Pulmonary artery endothelial cell (primary cell): ENCODE measurements around the gene OTP. TPM values are rescaled to one million over a fixed set of nuclear protein-coding genes. Genes with fewer than 3 reads are reported as not detected.

Experiments
- DNase-seq: peaks from one replicate; pipeline ENCODE4 v3.0.0-alpha.2; 2011; ENCODE audit warnings: low read depth, low spot score
- total RNA-seq: library from RNA; depleted of rRNA; stranded (reverse); fragments of >200 nt; gene quantifications from 2 replicates; pipeline ENCODE4 v1.2.3, GENCODE V29; 2014

Gene OTP
- total RNA-seq, 1 donor from 2014 or later = not detected

DNA sequence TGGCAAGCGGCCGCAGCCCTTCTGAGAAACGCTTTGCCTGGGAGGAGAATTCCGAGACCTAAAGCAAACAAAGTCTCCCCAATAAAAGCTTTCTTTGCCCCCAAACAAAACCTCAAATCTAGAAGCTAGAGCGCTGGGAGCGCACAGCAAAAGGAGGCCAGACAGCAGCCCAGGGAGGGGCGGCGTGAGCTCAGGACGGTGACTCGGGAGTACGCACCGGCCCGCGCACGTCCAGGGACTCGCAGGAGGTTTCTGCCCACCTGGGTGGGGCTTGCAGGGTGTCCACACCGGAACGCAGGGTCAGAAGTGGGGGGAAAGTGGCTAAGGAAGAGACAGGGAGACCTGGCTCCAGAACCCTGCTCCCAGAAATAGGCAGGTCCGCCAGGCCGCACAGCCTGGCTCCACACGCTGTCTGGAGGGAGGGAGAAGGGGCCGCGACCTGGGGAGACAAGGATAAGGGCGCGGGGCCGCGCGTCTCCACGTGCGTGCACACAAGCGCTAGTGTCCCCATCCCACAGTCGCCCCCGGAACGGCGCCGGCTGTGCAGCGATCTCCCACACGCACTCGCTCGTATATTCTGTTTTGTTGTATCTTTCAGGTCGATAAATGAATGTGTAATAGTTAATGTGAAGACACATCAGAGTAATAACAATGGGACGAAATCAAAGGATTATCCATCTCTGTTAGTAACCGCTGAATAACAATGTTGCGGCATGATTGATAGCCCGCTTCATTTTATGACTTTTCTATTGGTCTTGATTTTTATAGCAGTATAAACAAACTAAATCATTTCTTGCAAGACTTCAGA lies 2.3 kb upstream of the OTP start:
- no peak for DNase-seq

DNA sequence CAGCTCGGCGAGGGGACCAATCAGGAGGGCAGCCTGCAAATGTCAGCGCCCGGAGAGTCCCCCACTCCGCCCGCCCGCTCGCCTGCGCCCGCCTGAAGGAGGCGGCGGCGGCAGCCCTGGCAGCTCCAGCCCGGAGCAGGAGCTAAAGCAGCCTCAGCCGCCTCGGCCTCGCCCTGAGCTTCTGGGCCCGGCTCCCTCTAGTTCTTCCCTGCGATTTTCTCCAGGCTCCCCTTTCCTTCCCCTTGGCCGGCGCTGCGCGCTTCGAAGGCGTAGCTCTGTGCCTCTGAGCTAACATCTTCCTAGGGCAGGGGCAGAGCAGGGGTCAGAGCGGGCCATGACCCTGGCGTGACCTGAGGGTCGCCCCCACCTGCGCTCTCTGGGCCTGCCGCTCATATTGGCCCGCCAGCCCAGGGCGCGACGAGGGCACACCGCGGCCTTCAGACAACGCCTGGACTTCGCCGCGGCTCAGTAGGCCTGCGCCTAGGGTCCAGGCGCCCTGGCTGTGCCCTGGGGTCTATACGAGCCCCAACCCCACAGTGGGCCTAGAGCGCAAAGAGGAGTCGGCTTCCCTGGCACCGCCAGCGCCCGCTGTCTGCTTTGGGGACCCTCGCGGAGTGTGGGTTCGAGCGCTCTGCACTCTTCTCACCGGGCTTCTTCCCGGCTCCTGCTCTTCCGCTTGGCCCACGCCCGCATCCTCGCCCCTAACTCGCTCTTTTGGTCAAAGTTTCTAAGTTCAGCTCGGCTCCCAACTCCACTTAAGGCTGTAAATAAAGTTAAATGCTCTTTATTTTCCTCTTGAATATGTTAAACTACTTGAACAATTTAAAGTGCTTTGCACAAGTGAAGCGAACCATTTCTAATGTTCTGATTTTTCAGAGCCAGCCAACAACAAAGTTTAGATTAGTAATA lies 504 bp upstream of the OTP start:
- DNase-seq = no peak

DNA sequence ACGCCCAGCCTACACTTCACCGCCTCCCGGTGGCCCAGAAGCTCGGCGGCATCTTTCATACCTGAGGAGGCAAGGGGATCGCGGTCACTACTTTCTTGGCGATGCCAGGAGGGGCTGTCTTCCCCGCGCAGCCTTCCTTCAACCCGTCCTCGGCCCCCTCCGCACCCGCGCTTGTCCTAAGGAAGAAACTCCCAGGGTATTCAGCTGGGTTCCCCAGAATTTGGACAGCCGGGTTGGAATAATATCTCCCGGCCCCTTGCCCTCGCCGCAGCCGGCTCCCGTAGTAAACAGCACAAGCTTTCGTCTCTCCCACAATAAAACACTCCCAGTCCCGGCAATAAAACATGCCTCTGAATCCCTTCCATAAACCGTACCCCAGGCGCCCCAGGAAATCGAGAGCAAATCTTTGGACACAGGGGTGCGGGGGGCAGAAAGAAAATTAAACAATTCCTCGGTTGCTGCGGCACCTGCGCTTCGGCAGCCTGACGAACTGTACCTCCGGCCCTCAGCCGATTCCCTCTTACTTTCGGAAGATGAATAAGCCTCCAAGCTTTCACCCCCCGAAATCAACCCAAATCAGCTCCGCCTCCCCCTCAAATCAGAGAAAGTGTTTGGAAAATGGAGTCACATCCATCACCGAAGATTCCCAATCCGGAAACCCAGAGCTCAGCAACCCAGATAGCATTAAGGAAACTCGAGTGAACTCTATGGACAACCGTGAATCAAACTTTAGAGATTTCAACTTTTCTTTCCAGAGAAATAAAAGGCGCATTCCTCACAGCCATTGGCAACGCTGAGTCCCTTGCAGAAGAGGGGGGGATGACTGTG lies 1.1 kb downstream of the OTP start:
- no peak for DNase-seq

DNA sequence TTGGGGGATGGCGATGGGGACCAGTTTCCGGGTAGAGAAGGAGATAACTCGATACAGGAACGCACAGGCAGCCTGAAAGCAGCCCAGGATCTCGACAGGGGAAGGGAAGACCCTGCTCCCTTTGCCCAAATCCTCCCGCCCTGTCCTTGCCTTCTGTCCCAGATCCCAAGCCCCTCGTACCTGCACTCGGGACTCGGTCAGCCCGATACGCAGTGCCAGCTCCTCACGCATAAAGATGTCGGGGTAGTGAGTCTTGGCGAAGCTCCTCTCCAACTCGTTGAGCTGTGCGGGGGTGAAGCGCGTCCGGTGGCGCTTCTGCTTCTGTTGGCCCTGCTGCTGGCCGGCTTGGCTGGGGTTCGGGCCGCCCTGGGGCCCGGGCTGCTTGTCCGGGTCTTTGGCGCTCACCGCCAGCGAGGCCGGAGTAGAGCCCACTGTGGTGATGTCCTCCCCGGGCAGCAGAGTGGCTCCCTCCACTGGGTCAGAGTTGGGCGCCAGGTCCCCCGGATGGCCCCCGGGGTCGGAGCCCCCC lies 1.8 kb downstream of the OTP start:
- no peak for DNase-seq

DNA sequence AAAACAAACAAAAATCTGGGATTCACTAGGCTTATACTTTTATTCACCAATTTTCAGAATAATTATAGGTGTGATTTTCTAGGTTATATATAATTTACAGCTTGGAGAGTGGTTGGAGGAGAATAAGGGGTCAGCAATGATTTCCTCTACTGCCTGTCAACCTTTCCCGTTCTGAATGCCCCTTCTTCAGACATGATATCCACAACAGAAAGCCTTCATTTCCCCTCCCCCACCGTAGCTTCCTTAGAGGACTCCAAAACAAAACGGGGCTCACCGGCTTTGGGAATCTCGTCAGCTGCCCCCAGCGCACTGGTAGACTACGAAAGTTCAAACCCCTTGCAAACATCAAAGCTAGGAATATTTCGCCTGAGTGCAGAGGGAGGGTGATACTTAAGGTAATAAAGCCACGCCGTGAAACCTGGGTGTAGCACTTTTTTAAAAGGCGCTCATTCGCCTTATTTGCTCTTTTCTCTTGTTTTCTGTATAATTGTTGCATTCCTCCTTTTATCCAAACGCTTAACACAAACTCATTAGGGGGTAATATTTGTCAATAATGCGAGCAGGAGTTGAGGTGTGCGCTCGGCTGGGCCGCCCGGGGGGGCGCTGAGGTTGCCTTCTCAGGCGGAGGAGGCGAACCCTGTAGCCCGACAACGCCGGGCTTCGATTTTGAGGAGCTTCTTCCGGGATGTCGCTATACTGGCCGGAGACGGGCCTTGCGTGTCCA lies 2.4 kb downstream of the OTP start:
- DNase-seq = no peak

DNA sequence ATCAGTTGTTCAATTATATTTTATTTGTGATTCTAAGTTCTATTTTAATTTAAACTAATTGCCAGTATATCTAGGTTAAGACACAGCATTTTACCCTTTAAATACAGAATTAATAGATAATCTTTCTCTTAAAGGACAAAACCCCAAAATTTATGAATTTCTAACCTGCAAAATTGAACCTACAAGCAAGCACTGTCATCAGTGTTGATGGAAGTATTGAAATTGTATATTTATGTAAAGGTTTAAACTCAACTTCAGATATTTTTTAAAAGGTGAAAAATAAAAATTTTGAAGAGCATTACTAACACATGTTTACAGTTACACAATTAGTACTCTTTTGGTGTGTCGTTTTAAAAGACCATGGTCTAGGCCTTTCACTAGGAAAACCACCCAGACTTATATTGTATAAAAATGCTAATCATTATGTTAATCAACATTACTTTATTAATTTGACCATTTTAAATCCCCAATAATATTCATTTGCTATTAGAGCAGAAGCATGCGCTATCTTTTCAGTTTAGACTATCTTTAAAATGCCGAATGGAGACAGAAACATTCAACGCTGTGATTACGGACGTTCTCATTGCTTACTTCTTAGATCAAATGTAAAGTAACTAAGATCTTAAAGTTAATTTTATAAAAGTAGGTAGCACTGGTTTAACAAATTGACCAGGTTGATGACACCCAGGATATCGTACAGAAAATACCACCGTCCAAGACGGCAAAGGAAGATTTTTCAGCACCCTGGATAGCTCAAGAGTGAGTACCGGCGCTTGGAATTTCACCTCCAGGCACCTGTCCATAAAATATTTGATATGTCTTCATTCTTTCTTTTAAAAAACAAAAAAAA lies 3.2 kb downstream of the OTP start:
- DNase-seq = no peak

DNA sequence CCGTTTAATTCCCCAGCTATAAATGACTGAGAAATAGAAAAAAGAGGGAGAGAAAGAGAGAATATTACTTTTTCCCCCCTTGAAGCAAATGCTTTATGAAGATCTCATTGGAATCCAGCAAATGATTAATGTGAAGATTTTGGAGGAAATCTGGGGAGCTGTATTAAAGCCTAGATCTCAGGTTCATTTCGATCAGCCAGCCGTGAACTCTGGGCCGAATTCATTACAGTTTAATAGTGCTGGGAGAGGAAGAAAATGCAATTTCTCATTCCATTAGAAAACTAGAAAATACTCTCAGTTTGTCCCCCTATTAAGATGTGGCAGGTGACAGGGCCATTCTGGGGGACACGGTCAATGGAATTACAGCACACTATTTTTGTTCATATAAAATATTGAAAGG lies 4.8 kb downstream of the OTP start:
- DNase-seq = no peak

DNA sequence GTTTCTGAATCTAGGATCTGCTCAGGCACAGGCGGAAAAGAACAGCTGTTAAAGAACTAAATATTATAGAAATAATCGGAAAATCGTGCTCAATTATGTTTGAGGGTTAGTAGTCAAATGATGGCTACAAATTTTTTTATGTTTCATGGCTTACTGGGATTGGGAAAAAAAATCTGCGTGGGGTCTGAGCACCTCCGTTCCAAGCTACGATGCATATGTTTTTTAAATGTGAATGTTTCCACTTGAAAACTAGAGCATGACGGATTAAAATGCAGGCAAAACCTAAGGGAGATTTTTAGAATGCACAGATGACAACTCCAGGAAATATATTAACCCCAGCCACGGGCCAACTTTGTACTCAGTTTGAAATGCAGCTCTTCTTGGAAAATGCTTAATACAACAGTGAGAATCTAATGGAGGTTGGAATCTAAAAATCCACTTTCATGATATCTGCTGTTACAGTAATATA lies 5.3 kb downstream of the OTP start:
- DNase-seq = no peak

DNA sequence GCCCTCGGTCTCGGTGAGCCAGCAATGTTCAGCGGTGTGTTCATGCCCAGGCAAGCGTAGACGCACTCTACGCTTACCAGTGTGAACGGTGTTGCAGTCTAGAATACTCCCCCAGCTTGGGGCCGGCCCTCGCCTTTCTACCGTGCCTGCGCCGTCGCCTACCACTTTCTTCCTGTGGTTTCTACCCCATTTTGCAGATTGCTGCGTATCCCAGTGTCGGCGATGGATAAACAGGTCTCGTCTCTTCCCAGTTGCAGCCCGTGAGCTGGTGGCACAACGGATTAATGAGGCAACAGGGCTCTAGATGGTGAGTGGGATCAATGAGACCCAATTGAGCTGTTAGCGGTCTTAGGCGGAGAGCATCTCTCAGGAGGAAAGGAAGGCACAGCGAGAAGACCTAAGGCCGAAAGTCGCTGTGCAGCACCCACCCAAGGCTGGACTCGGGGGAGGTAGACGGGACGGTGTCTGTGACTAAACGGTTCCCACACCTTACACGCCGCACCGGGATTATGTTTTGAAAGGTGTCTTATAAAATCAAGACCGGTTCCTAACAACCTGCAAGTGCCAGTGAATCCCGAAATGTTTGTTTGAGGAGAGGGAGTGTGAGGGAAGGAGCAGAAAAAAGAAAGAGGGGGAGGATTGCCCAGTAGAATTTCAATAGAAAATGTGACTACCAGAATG lies 5.8 kb downstream of the OTP start:
- no peak for DNase-seq

DNA sequence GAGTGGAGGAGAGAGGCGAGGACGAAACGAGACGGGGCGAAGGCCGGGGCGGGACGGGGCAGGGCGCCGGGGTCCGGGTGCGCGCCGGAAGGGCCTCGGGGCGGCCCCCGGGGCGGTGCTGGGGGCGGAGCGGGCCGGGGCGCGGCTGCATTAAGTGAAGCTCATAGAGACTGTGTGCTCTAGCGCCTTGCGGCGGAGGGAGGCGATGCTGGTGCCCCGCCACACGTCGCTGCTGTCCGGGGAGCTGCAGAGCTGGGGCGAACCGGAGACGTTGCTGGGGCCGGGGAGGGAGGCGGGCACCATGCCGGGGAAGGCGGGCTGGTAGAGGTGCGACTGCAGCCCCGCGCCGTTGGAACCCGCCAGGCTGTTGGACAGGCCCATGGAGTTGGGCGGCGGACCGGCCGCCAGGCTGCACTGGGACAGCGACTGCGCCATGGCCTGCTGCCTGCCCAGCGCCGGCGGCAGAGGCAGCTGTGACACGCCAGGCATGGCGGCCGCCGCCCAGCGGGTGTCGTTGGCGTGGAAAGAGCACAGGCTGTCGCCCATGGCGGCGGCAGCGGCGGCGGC lies 8.3 kb downstream of the OTP start:
- no peak for DNase-seq

DNA sequence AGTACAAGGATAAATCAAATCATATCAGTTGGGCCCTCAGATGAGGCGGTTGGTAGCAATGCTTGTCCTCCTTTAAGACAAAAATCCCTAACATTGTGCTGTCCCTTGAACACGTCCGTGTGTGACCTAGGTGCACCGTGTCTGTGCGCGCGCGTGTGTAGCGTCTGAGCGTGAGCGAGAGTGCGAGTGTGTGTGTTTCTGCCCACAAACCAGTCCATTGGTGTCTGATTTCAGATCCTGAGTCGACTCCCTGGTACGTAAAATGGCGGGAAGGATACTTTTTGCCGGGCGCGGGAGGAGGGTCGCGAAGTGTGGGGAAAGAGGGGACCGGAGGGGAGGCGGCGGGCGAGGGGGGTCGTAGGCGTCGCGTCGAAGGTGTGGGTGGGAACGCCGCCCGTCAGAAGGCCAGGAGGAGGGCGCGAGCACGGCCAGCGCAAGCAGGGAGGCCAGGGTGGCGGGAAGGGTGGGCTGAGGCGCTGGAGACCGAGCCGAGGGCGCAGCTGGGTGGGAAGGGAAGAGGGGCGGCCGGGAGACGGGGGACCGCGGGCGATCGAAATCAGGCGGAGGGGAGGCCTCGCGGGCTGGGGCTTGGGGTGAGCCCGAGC lies 8.9 kb downstream of the OTP start:
- DNase-seq = no peak

DNA sequence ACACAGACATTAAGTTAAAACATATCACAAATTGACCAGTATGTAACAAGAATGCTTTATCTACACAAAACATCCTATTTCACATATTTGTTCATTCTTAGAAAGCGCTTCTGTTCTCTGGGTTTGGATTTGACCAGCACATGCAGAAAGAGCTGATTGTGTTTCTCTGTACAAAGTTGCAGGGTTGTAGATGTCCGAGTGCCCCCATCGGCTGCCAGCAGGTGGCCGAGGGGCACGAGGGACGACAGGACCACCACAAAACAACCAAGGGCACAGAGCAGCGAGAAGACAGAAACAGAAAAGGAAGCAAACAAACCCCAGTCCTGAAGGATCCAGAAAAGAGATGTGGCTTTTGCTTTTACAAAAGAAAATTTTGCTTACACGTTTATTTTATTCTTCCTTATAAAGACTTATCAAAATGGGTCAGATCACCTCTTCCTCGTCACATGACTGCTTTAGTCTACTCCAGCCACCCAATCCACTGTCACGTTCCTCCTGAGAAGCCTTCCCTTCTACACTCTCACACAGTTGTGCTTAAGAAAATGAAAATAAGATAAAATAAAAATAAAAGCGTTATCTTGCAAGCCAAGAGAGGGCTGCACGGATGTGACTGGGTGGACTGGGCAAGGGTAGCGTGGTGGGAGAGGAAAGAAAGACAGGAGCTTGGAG lies 9.5 kb downstream of the OTP start:
- DNase-seq = no peak

DNA sequence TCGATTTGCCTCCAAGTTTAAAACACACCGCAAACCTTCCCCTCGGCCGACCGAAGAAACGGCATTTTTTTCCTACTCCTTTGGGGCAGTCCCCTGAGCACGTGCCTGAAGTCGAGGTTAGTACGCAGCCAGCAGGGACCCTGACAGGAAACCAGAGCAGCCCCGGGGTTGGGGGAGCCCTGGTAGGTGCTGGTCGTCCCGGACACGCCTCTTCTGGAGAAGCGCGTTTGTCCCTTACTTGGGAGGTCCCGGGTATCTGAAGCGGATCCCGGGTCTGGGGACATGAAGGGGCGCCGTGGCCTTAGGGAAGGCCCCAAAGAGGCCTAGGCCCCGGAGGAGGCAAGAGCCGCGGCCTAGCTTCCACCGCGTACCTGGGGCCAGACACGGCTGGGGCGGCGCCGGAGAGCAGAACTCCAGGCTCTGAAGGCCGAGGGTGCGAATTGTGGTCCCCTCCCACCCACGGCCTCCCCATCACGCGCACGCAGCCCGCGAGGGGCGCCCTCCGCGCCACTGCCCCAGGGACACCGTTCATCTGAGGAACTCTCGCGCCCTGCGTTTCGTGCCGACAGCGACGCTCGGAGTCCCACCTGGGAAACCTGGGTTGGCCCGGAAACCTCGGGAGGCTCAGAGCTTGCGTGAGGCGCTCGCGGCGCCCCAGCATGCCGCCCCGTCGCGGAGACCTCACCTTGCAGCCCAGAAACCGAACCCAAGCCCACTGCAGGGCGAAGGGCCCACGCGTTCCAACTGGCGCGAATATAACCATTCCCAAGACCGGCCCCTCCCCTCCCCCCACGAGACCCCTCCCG lies 10.4 kb downstream of the OTP start:
- no peak for DNase-seq

DNA sequence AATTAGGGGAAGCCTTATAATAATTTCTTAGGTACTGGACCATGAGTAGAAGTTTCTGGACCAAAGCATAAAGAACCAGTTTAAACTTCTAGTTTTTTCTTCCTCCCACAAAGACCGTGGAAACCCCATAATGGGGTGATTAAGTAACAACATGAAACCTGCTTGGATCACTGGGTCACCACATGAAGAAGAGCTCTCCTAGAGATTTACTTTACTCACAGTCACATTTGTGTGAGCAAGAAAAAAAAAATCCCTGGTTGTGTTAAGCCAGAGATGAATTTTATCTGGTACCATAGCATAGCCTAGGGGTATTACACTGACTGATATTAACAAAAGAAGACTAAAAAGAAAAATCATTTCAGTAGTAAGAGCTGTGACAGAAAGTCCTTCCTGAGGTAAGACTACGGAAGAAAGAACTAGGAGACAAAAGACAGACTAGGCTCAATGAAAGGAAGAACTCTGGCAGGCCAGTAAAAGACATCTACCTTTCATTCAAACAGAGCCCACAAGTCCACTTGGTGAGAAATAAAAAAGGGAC lies 15.2 kb downstream of the OTP start:
- DNase-seq = no peak

DNA sequence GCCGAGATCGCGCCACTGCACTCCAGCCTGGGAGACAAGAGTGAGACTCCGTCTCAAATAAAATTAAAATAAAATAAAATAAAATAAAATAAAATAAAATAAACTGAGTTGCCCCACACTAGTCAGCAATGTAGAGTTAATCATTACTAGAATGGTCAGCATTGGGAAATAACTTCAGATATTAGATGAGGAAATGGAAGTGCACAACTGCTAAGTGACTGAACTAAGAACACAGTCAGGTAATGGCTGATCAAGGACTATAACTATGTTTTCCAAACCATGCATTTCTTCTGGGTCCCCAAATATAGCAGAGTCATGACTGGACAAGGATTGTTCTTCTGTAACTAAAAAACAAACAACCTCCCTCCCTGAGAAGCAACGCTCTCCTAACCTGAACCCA lies 17.1 kb downstream of the OTP start:
- no peak for DNase-seq

DNA sequence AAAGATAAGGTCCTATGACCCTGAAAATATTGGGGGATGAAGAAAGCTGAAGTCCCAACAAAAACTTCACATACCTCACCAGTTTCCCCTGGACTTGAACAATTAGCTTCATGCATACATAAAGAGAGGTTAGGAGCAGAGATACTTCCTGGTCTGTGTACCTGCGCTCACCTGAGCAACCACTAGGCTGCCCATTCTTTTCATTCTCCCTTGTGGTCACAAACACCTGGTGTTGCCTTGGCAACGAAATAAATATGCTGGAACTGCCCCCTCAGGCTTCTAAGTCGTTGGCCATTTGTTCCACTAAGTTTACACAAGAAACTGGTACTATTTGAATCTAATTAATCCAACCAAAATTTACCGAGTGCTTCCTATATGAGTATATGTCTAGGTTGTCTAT lies 18.1 kb downstream of the OTP start:
- DNase-seq = no peak

DNA sequence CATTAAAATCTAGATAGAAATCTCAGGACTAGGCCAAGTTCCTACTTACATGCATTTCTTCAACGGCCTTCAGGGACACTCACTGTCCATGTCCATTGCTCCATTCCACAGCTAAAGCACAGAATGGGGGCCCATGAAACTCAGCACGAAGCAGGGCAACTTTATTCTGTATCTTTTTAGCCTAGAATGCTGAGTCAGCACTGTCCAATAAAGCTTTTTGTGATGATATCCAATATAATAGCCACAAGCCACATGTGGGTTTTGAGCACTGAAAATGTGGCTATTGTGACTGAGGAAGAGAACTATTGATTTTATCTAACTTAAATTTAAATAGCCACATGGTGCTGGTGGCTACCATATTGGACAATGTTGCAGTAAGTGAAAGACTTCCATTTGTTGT lies 21.6 kb downstream of the OTP start:
- no peak for DNase-seq
